Adrenal gland (tissue), 5 donors: ENCODE measurements around the gene FBRS.

Source experiments
- CTCF ChIP-seq, 6 experiments: fragments of 450-650 bp in 4 of 6; fragments of 200-600 bp in 2 of 6; sonication (generic) in 1 of 6; IDR thresholded peaks; 1 replicate in 5 of 6; 2 replicates in 1 of 6; pipeline versions ENCODE4 v1.5.1 to v1.8.0; 2016 to 2021; ENCODE audit warnings: antibody characterized with exemption in 6 of 6, mild to moderate bottlenecking in 2 of 6, moderate library complexity in 1 of 6
- POLR2A ChIP-seq, 2 donors: fragments of 450-650 bp; IDR thresholded peaks; one replicate each; pipeline ENCODE4 v1.6.1; 2017; ENCODE audit warnings: antibody characterized with exemption in 2 of 2, mild to moderate bottlenecking in 2 of 2, moderate library complexity in 1 of 2
- donor health status: DM: no; HTN: no; CAD: no.

DNA sequence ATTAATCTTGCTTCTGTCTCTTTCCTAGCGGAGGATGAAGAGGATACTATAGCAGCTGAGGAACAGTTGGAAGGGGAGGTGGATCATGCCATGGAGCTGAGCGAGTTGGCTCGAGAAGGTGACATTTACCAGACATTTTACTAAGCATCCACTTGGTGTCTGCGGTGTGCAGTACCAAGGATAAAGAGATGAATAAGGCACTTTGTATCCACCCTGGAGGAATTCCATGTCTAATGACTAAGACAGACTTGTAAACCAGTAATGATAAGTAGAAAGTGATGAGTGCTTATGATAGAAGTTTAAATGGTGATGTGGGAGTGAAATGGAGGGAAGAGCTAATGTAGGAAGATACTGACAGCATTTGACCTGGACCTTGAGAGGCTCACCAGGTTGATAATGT, 52.7 kb downstream of the FBRS start:
- TF ChIP-seq CTCF (IDR thresholded peaks at IDR 0.05), result no peak
- TF ChIP-seq POLR2A (IDR thresholded peaks at IDR 0.05), result no peak
